Hepatocyte (in vitro differentiated cells): ENCODE measurements around the gene MEGF10. TPM values are rescaled to one million over a fixed set of nuclear protein-coding genes. Genes with fewer than 3 reads are reported as not detected.

ENCODE experiments used
- DNase-seq: peaks from one replicate; pipeline ENCODE4 v3.0.0-alpha.2; 2016; ENCODE audit warnings: low spot score
- H2AFZ ChIP-seq: fragments of 200-600 bp; sonication (generic); 2 replicates; pipeline ENCODE4 v1.6.0; 2016; ENCODE audit warnings: antibody characterized with exemption, mild to moderate bottlenecking
- H3K27ac ChIP-seq: fragments of 200-600 bp; sonication (generic); 2 replicates; pipeline ENCODE4 v1.5.1; 2016; ENCODE audit warnings: mild to moderate bottlenecking
- H3K27me3 ChIP-seq: fragments of 200-600 bp; sonication (generic); 2 replicates; pipeline ENCODE4 v1.6.1; 2016
- H3K36me3 ChIP-seq: fragments of 200-600 bp; sonication (generic); replicated peaks from 2 replicates; pipeline ENCODE4 v1.5.1; 2016; ENCODE audit warnings: low read depth; ENCODE audit not compliant: insufficient read depth
- H3K4me1 ChIP-seq: fragments of 200-600 bp; sonication (generic); 2 replicates; pipeline ENCODE4 v1.5.1; 2016; ENCODE audit warnings: mild to moderate bottlenecking, moderate library complexity; ENCODE audit not compliant: insufficient read depth
- H3K4me2 ChIP-seq: fragments of 200-600 bp; sonication (generic); 2 replicates; pipeline ENCODE4 v1.6.0; 2016
- H3K4me3 ChIP-seq: fragments of 200-600 bp; sonication (generic); 2 replicates; pipeline ENCODE4 v1.5.1; 2016; ENCODE audit warnings: mild to moderate bottlenecking
- H3K79me2 ChIP-seq: fragments of 200-600 bp; sonication (generic); 2 replicates; pipeline ENCODE4 v1.6.0; 2017; ENCODE audit warnings: mild to moderate bottlenecking
- H3K9me2 ChIP-seq: fragments of 200-600 bp; sonication (generic); replicated peaks from 2 replicates; pipeline ENCODE4 v1.6.0; 2017; ENCODE audit warnings: mild to moderate bottlenecking; ENCODE audit not compliant: insufficient read depth
- H3K9me3 ChIP-seq: fragments of 200-600 bp; sonication (generic); 2 replicates; pipeline ENCODE4 v1.5.1; 2016; ENCODE audit warnings: low read depth, mild to moderate bottlenecking
- H4K20me1 ChIP-seq: fragments of 200-600 bp; sonication (generic); 2 replicates; pipeline ENCODE4 v1.6.0; 2016; ENCODE audit warnings: mild to moderate bottlenecking; ENCODE audit not compliant: insufficient read depth, poor library complexity, severe bottlenecking
- CTCF ChIP-seq: fragments of 200-600 bp; sonication (generic); IDR thresholded peaks from 2 replicates; pipeline ENCODE4 v1.5.1; 2016; ENCODE audit warnings: antibody characterized with exemption, mild to moderate bottlenecking; ENCODE audit not compliant: poor library complexity
- EZH2 ChIP-seq: fragments of 200-600 bp; sonication (generic); IDR thresholded peaks from 2 replicates; pipeline ENCODE4 v1.6.1; 2016; ENCODE audit warnings: antibody characterized with exemption, mild to moderate bottlenecking, borderline replicate concordance
- EZH2phosphoT487 ChIP-seq: fragments of 200-600 bp; sonication (generic); IDR thresholded peaks from one replicate; pipeline ENCODE4 v1.6.1; 2018; ENCODE audit warnings: antibody characterized with exemption, mild to moderate bottlenecking, low read depth, moderate library complexity; ENCODE audit not compliant: unreplicated experiment, severe bottlenecking
- WGBS: methylation state at CpG from one replicate; pipeline ENCODE4 v1.1.6; 2016; ENCODE audit warnings: low lambda C conversion rate; ENCODE audit errors: missing lambda C conversion rate; 5-methylcytosine and 5-hydroxymethylcytosine counted together
- polyA plus RNA-seq: library from polyadenylated mRNA; unstranded; fragments of >200 nt; fragmentation: Nextera tagmentation; extraction: Ambion mirVana; gene quantifications from 2 replicates; pipeline ENCODE4 v1.2.1, GENCODE V29; 2016
- total RNA-seq: library from RNA; depleted of rRNA; stranded (reverse); fragments of >200 nt; gene quantifications from 2 replicates; pipeline ENCODE4 v1.2.3, GENCODE V29; 2014

MEGF10 gene
- total and polyA plus RNA-seq, 2 experiments from 2014 or later: 1.7 to 6.7 TPM

GRCh38 chr5:127400539-127400938 lies 109.9 kb downstream of the MEGF10 start:
- no peaks in the 10 kb centered on the region for H3K9me2 ChIP-seq
- no peak overlapping the region for H3K4me2 ChIP-seq
- H3K27ac ChIP-seq: no peak overlapping the region
- no peaks in the 10 kb centered on the region for H4K20me1 ChIP-seq
- no peaks in the 10 kb centered on the region for H3K9me3 ChIP-seq
- no peaks in the 10 kb centered on the region for H3K79me2 ChIP-seq
- H3K4me3 ChIP-seq: no peak overlapping the region
- DNase-seq: no peak
- 72% methylated on average over 1 of the region's 1 CpG for WGBS
- no peaks in the 10 kb centered on the region for H3K36me3 ChIP-seq
- peaks cover 3% of the 10 kb centered on the region for H3K27me3 ChIP-seq
- H3K4me1 ChIP-seq: no peaks in the 10 kb centered on the region
- no peak overlapping the region for H2AFZ ChIP-seq
- TF ChIP-seq EZH2 (no peak), EZH2phosphoT487 (no peak), CTCF (no peak)

GRCh38 chr5:127400946-127401670 lies 110.5 kb downstream of the MEGF10 start:
- H3K36me3 ChIP-seq: no peaks in the 10 kb centered on the region
- H2AFZ ChIP-seq: no peak overlapping the region
- WGBS: 82% methylated on average over 5 of the region's 5 CpGs
- no peaks in the 10 kb centered on the region for H3K9me2 ChIP-seq
- no peak overlapping the region for H3K27ac ChIP-seq
- TF ChIP-seq EZH2phosphoT487: no peak
- no peak for TF ChIP-seq CTCF
- TF ChIP-seq EZH2: no peak
- no peaks in the 10 kb centered on the region for H3K4me1 ChIP-seq
- no peak overlapping the region for H3K4me3 ChIP-seq
- H3K9me3 ChIP-seq: no peaks in the 10 kb centered on the region
- H3K4me2 ChIP-seq: no peak overlapping the region
- no peaks in the 10 kb centered on the region for H4K20me1 ChIP-seq
- no peaks in the 10 kb centered on the region for H3K79me2 ChIP-seq
- peaks cover 3% of the 10 kb centered on the region for H3K27me3 ChIP-seq
- DNase-seq: no peak

- Histone ChIP-seq H3K4me3 (no peak overlapping the region), H2AFZ (no peak overlapping the region), H3K4me2 (no peak overlapping the region), H3K79me2 (no peaks in the 10 kb centered on the region), H4K20me1 (no peaks in the 10 kb centered on the region), H3K36me3 (no peaks in the 10 kb centered on the region), H3K9me2 (no peaks in the 10 kb centered on the region), H3K27me3 (peaks cover 3% of the 10 kb centered on the region), H3K4me1 (no peaks in the 10 kb centered on the region), H3K27ac (no peak overlapping the region), H3K9me3 (no peaks in the 10 kb centered on the region)
- TF ChIP-seq EZH2phosphoT487 (no peak), EZH2 (no peak), CTCF (no peak)
- 92% methylated on average over 5 of the region's 5 CpGs for WGBS
- DNase-seq: no peak
Measured at GRCh38 chr5:127402361-127402760, 111.8 kb downstream of the MEGF10 start.
